OCI-LY3 (cell line): Measurements from ENCODE around the gene ZDHHC19.

Experiments used
- H2AFZ ChIP-seq: fragments of 200-600, 300-600 bp; shearing (Covaris generic); 2 replicates; pipeline ENCODE4 v1.6.0; 2014; ENCODE audit warnings: antibody characterized with exemption, low read depth, low read length
- H3K27ac ChIP-seq: fragments of 200-600, 300-600 bp; sonication (generic); 2 replicates; pipeline ENCODE4 v1.5.1; 2014; ENCODE audit warnings: mild to moderate bottlenecking, low read length, moderate library complexity, mixed read lengths
- H3K27me3 ChIP-seq: fragments of 200-600, 300-600 bp; sonication (generic); 2 replicates; pipeline ENCODE4 v1.6.1; 2014; ENCODE audit warnings: low read depth, low read length, mixed read lengths
- H3K36me3 ChIP-seq: fragments of 200-600, 300-600 bp; sonication (generic); replicated peaks from 2 replicates; pipeline ENCODE3; 2014; ENCODE audit warnings: low read depth, low read length, mixed read lengths
- H3K4me1 ChIP-seq: fragments of 300-600, 200-600 bp; sonication (generic); 2 replicates; pipeline ENCODE4 v1.6.1; 2014; ENCODE audit warnings: low read length, mixed read lengths
- H3K4me2 ChIP-seq: fragments of 200-600, 300-600 bp; sonication (generic); 2 replicates; pipeline ENCODE4 v1.6.1; 2014; ENCODE audit warnings: low read length, mixed read lengths
- H3K4me3 ChIP-seq: fragments of 300-600, 200-600 bp; sonication (generic); 2 replicates; pipeline ENCODE4 v1.5.1; 2014; ENCODE audit warnings: antibody characterized with exemption, mild to moderate bottlenecking, low read length, moderate library complexity
- H3K79me2 ChIP-seq: fragments of 300-600, 200-600 bp; shearing (Covaris generic); 2 replicates; pipeline ENCODE4 v1.6.1; 2014; ENCODE audit warnings: mild to moderate bottlenecking, low read length, mixed read lengths
- H3K9ac ChIP-seq: fragments of 300-600, 200-600 bp; shearing (Covaris generic); 2 replicates; pipeline ENCODE4 v1.6.0; 2014; ENCODE audit warnings: mild to moderate bottlenecking, low read length, moderate library complexity
- H3K9me3 ChIP-seq: fragments of 200-600, 300-600 bp; shearing (Covaris generic); 2 replicates; pipeline ENCODE4 v1.6.1; 2014; ENCODE audit warnings: low read length, mixed read lengths; ENCODE audit not compliant: insufficient read depth
- H4K20me1 ChIP-seq: fragments of 200-600, 300-600 bp; sonication (generic); 2 replicates; pipeline ENCODE4 v1.6.1; 2016; ENCODE audit warnings: low read length, mixed read lengths; ENCODE audit not compliant: insufficient read depth
- CTCF ChIP-seq: fragments of 200-600, 300-600 bp; sonication (generic); IDR thresholded peaks from 2 replicates; pipeline ENCODE4 v1.5.1; 2014; ENCODE audit warnings: antibody characterized with exemption, low read length, low read depth
- EZH2phosphoT487 ChIP-seq: fragments of 200-600 bp; shearing (Covaris generic); IDR thresholded peaks from 2 replicates; pipeline ENCODE4 v1.6.1; 2018; ENCODE audit warnings: antibody characterized with exemption, mixed run types, low read depth

Gene ZDHHC19

GRCh38 chr3:196236223-196236622 lies 25.0 kb upstream of the ZDHHC19 start:
- TF ChIP-seq CTCF (no peak), EZH2phosphoT487 (no peak)
- Histone ChIP-seq H2AFZ (no peak overlapping the region), H3K27me3 (no peaks in the 10 kb centered on the region), H4K20me1 (no peaks in the 10 kb centered on the region), H3K27ac (no peak overlapping the region), H3K9me3 (no peaks in the 10 kb centered on the region), H3K4me1 (peaks cover 29% of the 10 kb centered on the region), H3K4me3 (no peak overlapping the region), H3K36me3 (peaks cover 5% of the 10 kb centered on the region), H3K9ac (no peak overlapping the region), H3K4me2 (no peak overlapping the region), H3K79me2 (no peaks in the 10 kb centered on the region)

- peaks cover 29% of the 10 kb centered on the region for H3K4me1 ChIP-seq
- H3K79me2 ChIP-seq = no peaks in the 10 kb centered on the region
- no peaks in the 10 kb centered on the region for H4K20me1 ChIP-seq
- no peak overlapping the region for H3K4me3 ChIP-seq
- no peak overlapping the region for H3K27ac ChIP-seq
- H3K9me3 ChIP-seq = no peaks in the 10 kb centered on the region
- no peak overlapping the region for H2AFZ ChIP-seq
- no peak for TF ChIP-seq CTCF
- TF ChIP-seq EZH2phosphoT487 = no peak
- no peaks in the 10 kb centered on the region for H3K27me3 ChIP-seq
- H3K4me2 ChIP-seq = no peak overlapping the region
- H3K36me3 ChIP-seq = peaks cover 4% of the 10 kb centered on the region
- no peak overlapping the region for H3K9ac ChIP-seq
Observed at GRCh38 chr3:196235452-196236122, 24.4 kb upstream of the ZDHHC19 start.

- TF ChIP-seq EZH2phosphoT487 = no peak
- no peak overlapping the region for H3K9ac ChIP-seq
- H3K79me2 ChIP-seq = no peaks in the 10 kb centered on the region
- H3K4me3 ChIP-seq = 0 out of 2 replicates have a peak overlapping the region, but pooled peaks have one; percentile 1
- no peaks in the 10 kb centered on the region for H3K27me3 ChIP-seq
- H4K20me1 ChIP-seq = no peaks in the 10 kb centered on the region
- no peaks in the 10 kb centered on the region for H3K9me3 ChIP-seq
- no peak overlapping the region for H3K27ac ChIP-seq
- peak overlapping the region; percentile 62 for H3K4me2 ChIP-seq
- H2AFZ ChIP-seq = no peak overlapping the region
- peaks cover 29% of the 10 kb centered on the region for H3K4me1 ChIP-seq
- H3K36me3 ChIP-seq = no peaks in the 10 kb centered on the region
Observed at GRCh38 chr3:196232882-196233251, 21.7 kb upstream of the ZDHHC19 start.

- H2AFZ ChIP-seq = no peak overlapping the region
- no peaks in the 10 kb centered on the region for H3K27me3 ChIP-seq
- H3K4me1 ChIP-seq = peaks cover 24% of the 10 kb centered on the region
- H3K4me3 ChIP-seq = peak overlapping the region; percentile 21; the same call in 1 of the 2 replicates
- no peaks in the 10 kb centered on the region for H3K9me3 ChIP-seq
- TF ChIP-seq CTCF (no peak), EZH2phosphoT487 (no peak)
- no peaks in the 10 kb centered on the region for H4K20me1 ChIP-seq
- H3K9ac ChIP-seq = no peak overlapping the region
- no peaks in the 10 kb centered on the region for H3K36me3 ChIP-seq
- H3K27ac ChIP-seq = no peak overlapping the region
- no peaks in the 10 kb centered on the region for H3K79me2 ChIP-seq
- H3K4me2 ChIP-seq = peak overlapping the region; percentile 62
Observed at GRCh38 chr3:196232154-196232881, 21.1 kb upstream of the ZDHHC19 start.
